ENCODE measurements around the gene LRP8.

The LRP8 gene

DNA sequence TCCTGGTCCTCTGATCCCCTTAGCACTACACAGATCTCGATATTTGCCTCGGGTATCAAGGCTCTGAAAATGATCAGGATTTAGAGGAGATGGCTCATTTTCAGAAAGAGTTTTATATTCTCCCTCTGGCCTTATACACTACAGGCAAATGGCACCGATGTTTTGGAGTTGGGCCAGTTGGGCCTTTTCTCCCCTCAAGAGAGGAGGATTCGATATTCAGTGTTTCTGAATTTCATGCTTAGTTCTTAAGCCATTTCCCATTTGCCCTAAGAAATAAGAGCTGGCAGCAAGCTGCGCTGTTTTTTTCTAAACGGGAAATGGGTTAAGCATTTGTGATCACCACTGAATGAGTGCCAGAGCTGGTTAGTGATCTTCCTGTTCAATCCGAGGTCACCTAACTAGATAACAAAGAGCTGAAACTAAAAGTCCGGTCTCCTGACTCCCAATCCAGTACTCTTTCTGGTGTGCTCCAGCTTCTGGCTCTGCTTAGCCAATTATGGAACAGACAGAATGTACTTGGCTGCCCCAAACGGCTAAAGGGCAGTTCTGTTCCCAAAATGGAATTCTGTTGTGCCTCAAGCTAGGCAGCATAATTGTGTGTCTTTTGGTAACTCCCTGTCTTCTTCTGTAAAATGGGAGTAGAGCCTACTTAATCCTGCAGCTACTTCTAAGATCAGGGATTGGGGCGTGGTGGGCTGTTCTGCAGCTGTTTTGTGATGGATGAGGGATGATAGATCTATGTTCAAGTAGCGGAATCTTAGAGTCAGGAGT is 132.4 kb downstream of the LRP8 start:
- no peak for DNase-seq
- H3K9me3 ChIP-seq (ENCODE audit: severe bottlenecking): no peaks in the 10 kb centered on the region
- H3K36me3 ChIP-seq: no peaks in the 10 kb centered on the region; the same call in 1 of the 2 replicates
- TF ChIP-seq CTCF (IDR thresholded peaks at IDR 0.05; ENCODE audit: low read depth, low read length): no peak
- no peak overlapping the region for H3K4me3 ChIP-seq (ENCODE audit: low read depth, low read length)
- H3K27me3 ChIP-seq (ENCODE audit: insufficient read depth, low read depth, severe bottlenecking): no peaks in the 10 kb centered on the region
- no peak overlapping the region for H3K27ac ChIP-seq

Data from WERI-Rb-1 (cell line).